Right atrium auricular region (tissue), 2 donors: ENCODE data around the gene SPINK8. TPM values are rescaled to one million over a fixed set of nuclear protein-coding genes. Genes with fewer than 3 reads are reported as not detected.
"Not testable (repeated sequence)": the region's sequence is repeated elsewhere in the genome, so short reads cannot be mapped to it uniquely, and the experiment has no call there.

ENCODE experiments used
- DNase-seq: peaks from one replicate; pipeline ENCODE4 v3.0.0-alpha.2; 2019; ENCODE audit warnings: low spot score
- H3K27ac ChIP-seq, 2 donors: fragments of 200-600 bp; sonication (generic); 1 replicate in 1 of 2; 2 replicates in 1 of 2; pipeline ENCODE4 v1.5.1; 2016 to 2019
- H3K27me3 ChIP-seq, 2 donors: fragments of 200-600 bp; sonication (generic); one replicate each; pipeline versions ENCODE4 v1.5.1 to v1.6.0; 2017 to 2019
- H3K36me3 ChIP-seq: fragments of 200-600 bp; sonication (generic); one replicate; pipeline ENCODE4 v1.5.1; 2016
- H3K4me1 ChIP-seq, 2 donors: fragments of 200-600 bp; sonication (generic); one replicate each; pipeline versions ENCODE4 v1.5.1 to v1.6.0; 2017 to 2019
- H3K4me3 ChIP-seq, 2 donors: fragments of 200-600 bp; sonication (generic); 1 replicate in 1 of 2; 2 replicates in 1 of 2; pipeline ENCODE4 v1.5.1; 2017 to 2019; ENCODE audit warnings: mild to moderate bottlenecking in 1 of 2, moderate library complexity in 1 of 2
- H3K9me3 ChIP-seq, 2 donors: fragments of 200-600 bp; sonication (generic); one replicate each; pipeline ENCODE4 v1.5.1; 2019
- CTCF ChIP-seq, 2 donors: fragments of 200-600 bp; sonication (generic); IDR thresholded peaks; one replicate each; pipeline ENCODE4 v1.5.1; 2019; ENCODE audit warnings: antibody characterized with exemption in 2 of 2
- total RNA-seq, 2 donors: library from RNA; depleted of rRNA; stranded (reverse); fragments of >200 nt; gene quantifications; one replicate each; pipeline ENCODE4 v1.1.0, GENCODE V29; 2016

SPINK8 gene
- total RNA-seq, 2 donors from 2014 or later, result not detected

DNA sequence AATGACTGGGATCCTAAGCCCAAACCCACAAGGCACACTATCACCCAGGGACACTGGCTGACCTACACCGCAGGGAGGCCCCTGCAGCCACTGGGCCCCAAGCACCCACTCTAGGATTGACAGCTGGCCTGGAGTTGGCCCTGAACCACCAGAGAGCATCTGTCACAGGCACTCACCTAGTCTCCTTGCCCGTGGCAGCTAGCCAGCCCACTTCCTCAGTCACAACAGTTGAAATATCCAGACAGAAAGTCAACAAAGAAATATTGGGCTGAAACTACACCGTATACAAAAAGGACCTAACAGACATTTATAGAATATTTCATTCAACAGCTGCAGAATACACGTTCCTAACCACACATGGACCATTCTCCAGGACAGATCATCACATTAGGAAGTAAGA lies 5.2 kb upstream of the SPINK8 start:
- no peak for DNase-seq
- Histone ChIP-seq H3K4me1 (no peaks in the 10 kb centered on the region), H3K9me3 (peaks cover 0 to 5% of the 10 kb centered on the region in 2 donors), H3K27ac (no peak overlapping the region), H3K4me3 (no peak overlapping the region), H3K36me3 (no peaks in the 10 kb centered on the region), H3K27me3 (no peaks in the 10 kb centered on the region)
- TF ChIP-seq CTCF (IDR thresholded peaks at IDR 0.05), result no peak

DNA sequence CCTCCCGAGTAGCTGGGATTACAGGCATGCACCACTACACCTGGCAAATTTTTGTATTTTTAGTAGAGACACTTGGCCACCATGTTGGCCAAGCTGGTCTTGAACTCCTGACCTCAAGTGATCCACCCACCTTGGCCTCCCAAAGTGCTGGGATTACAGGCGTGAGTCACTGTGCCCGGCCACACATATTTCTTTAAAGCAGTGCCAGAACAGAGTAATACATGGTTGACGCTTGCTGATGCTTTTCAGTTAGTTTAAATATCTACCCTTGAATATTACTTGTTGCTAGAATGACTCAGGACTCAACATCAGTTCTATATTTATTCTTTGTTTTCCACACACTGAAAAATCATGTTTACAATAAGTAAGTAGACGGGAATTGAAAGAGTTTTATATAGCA lies 4.1 kb upstream of the SPINK8 start:
- H3K4me3 ChIP-seq, DNase-seq, H3K9me3 ChIP-seq, H3K4me1 ChIP-seq, H3K27ac ChIP-seq, H3K27me3 ChIP-seq, H3K36me3 ChIP-seq: not testable (repeated sequence)

- H3K27me3 ChIP-seq, H3K4me3 ChIP-seq, DNase-seq, H3K4me1 ChIP-seq, H3K36me3 ChIP-seq, H3K9me3 ChIP-seq, H3K27ac ChIP-seq: not testable (repeated sequence)
Observed at GRCh38 chr3:48335286-48335685, 1.8 kb upstream of the SPINK8 start.

DNA sequence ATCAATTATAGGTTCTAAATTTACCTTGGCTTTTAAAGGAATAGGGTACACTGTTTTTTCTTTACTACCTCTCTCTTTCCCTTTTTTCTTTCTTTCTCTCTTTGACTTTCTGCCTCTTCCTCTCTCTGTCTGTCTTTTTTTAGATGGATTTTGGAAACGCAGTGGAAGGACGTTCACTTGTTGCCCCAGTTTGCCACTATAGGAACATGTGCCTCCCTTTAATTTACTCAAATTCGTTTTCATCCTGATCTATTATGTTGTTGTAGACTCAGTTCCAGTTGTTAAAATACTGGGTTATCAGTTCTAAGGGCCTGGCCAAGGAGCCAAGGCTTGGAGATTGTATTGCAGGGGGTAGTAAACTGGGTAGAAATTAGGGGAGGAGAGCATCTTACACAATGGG lies 1.1 kb upstream of the SPINK8 start:
- no peak overlapping the region for H3K4me3 ChIP-seq
- no peaks in the 10 kb centered on the region for H3K27me3 ChIP-seq
- no peak overlapping the region for H3K27ac ChIP-seq
- no peak for TF ChIP-seq CTCF (IDR thresholded peaks at IDR 0.05)
- no peaks in the 10 kb centered on the region for H3K4me1 ChIP-seq
- H3K36me3 ChIP-seq, result no peaks in the 10 kb centered on the region
- H3K9me3 ChIP-seq, result peaks cover 0 to 5% of the 10 kb centered on the region in 2 donors
- no peak for DNase-seq

DNA sequence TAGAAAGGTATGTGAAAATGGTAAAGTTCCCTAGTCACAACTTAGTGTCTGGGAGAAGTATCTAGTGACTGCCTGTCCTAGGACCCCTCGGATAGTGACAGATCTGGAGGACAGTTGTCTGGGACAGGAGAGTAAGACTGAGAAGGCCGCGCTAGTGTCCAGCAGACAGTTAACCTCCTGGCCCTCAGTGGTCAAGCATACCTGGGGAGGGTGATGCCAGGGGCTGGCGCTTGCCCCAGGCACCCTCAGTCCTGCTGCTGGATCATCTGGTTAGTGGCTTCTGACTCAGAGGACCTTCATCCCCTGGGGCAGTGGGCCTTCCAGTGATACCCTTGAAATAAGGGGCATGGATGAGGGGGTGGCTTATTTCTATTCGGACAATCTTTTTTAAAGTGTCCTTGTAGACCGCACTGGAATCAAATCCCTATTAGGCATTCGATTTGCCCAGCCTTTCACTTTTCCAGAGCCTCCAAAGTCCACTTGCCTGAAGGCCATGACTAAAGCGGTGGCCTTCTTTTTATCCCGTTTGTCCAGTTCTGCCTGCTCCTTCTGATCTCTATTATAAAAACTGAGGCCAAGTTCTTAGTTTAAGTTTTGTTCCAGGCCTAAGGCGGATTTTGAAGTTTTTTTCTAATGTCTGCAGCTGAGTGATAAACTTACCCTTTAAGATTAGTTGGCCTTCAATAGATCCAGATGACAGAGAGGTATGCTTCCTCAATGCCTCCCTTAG lies 1.6 kb downstream of the SPINK8 start:
- not testable (repeated sequence) for H3K4me1 ChIP-seq, DNase-seq, H3K27ac ChIP-seq

GRCh38 chr3:48320996-48321395 lies 12.5 kb downstream of the SPINK8 start:
- H3K4me3 ChIP-seq, result no peak overlapping the region
- no peak for DNase-seq
- no peak overlapping the region for H3K27ac ChIP-seq
- no peak for TF ChIP-seq CTCF (IDR thresholded peaks at IDR 0.05)
- no peaks in the 10 kb centered on the region for H3K36me3 ChIP-seq
- H3K4me1 ChIP-seq, result no peaks in the 10 kb centered on the region
- H3K27me3 ChIP-seq, result no peaks in the 10 kb centered on the region
- peaks cover 0 to 12% of the 10 kb centered on the region in 2 donors for H3K9me3 ChIP-seq

More for the DNA sequence above, 1.6 kb downstream of the SPINK8 start:
- not testable (repeated sequence) for H3K4me3 ChIP-seq, H3K27me3 ChIP-seq, H3K9me3 ChIP-seq, H3K36me3 ChIP-seq

DNA sequence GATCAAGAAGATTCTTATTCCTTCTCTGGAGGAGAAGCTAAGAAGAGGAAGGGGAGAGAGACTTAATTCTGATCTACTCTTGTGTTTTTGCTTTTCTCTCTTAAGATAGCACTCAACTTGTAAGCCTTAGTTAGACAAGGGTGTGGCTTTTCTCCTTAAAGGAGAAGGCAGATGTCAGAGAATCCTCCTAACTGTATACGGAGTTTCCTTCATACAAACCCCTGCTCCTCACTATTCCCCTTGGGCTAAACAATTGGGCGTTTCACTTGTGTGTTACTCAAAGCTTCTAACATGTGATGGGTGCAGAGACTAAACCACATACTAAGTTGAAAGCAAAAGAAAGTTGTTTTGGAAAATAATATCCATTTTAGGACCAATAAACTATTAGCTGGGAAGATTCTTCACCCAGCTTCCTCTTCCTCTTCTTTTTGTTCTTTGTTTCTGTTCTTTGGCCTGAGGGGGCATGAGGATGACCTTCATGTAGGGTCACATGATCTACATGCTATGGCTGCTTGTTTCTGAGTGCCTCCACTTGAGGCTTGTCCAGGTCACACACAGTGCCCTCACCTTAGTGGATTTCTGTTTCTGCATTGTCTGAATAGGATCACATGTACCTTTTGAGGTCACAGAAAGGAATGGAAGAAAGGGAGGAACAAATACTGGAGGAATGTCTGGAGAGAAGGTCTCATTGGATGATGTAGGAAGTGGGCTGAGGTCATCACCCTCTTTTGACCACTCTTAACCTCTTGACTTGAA lies 14.6 kb downstream of the SPINK8 start:
- DNase-seq, result no peak
- Histone ChIP-seq H3K36me3 (no peaks in the 10 kb centered on the region), H3K4me3 (no peak overlapping the region), H3K27me3 (no peaks in the 10 kb centered on the region), H3K9me3 (peaks cover 0 to 32% of the 10 kb centered on the region in 2 donors), H3K4me1 (no peaks in the 10 kb centered on the region), H3K27ac (no peak overlapping the region)
- no peak for TF ChIP-seq CTCF (IDR thresholded peaks at IDR 0.05)
